Body of pancreas (tissue), 4 donors: Measurements from ENCODE around the gene ZBTB38.
A peak's percentile ranks its signal among the peaks of the same experiment; 100 is the strongest.

Experiments
- POLR2A ChIP-seq, 3 donors: fragments of 450-650 bp; IDR thresholded peaks; one replicate each; pipeline ENCODE4 v1.6.1; 2016; ENCODE audit warnings: antibody characterized with exemption in 3 of 3, mild to moderate bottlenecking in 2 of 3
- TF ChIP-seq, protein P1 (sequence below), 7 experiments: fragments of 450-650 bp in 4 of 7; fragments of 200-600 bp in 3 of 7; sonication (generic) in 3 of 7; IDR thresholded peaks; one replicate each; pipeline ENCODE4 v1.5.1; 2016 to 2019; ENCODE audit warnings: antibody characterized with exemption in 7 of 7

- TF ChIP-seq POLR2A (IDR thresholded peaks at IDR 0.05) = no peak
- TF ChIP-seq, protein P1, sequence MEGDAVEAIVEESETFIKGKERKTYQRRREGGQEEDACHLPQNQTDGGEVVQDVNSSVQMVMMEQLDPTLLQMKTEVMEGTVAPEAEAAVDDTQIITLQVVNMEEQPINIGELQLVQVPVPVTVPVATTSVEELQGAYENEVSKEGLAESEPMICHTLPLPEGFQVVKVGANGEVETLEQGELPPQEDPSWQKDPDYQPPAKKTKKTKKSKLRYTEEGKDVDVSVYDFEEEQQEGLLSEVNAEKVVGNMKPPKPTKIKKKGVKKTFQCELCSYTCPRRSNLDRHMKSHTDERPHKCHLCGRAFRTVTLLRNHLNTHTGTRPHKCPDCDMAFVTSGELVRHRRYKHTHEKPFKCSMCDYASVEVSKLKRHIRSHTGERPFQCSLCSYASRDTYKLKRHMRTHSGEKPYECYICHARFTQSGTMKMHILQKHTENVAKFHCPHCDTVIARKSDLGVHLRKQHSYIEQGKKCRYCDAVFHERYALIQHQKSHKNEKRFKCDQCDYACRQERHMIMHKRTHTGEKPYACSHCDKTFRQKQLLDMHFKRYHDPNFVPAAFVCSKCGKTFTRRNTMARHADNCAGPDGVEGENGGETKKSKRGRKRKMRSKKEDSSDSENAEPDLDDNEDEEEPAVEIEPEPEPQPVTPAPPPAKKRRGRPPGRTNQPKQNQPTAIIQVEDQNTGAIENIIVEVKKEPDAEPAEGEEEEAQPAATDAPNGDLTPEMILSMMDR (IDR thresholded peaks at IDR 0.05) = peak in 4 of 7 experiments; percentile 37 to 57 (median 55)
Observed at GRCh38 chr3:141370065-141370533, 1.8 kb downstream of the ZBTB38 start.
